BJ (cell line): ENCODE measurements around the gene NUSAP1. TPM values are rescaled to one million over a fixed set of nuclear protein-coding genes. Genes with fewer than 3 reads are reported as not detected.

Source experiments
- CTCF ChIA-PET: fragments of 350-600 bp; formaldehyde crosslinking; extraction: SDS; loops from one replicate; lab custom pipeline; 2021; ENCODE audit warnings: antibody characterized with exemption, inconsistent platforms; lab: Yijun Ruan, JAX
- POLR2A ChIA-PET: fragments of 300-600 bp; sonication (Branson Sonifier 250); formaldehyde crosslinking; extraction: SDS; loops from one replicate; lab custom pipeline; 2021; ENCODE audit warnings: antibody characterized with exemption; lab: Charles Lee
- DNase-seq: peaks from one replicate; pipeline ENCODE4 v3.0.0-alpha.2; 2011; ENCODE audit warnings: low read depth
- H3K27me3 ChIP-seq: 2 replicates; pipeline ENCODE4 v1.6.0; 2011; ENCODE audit warnings: low read length; ENCODE audit not compliant: control insufficient read depth, insufficient read depth
- H3K36me3 ChIP-seq: 2 replicates; pipeline ENCODE4 v1.5.1; 2011; ENCODE audit warnings: low read length; ENCODE audit not compliant: control insufficient read depth, insufficient read depth
- H3K4me3 ChIP-seq: 2 replicates; pipeline ENCODE4 v1.5.1; 2011; ENCODE audit warnings: low read depth, mild to moderate bottlenecking, control low read depth, low read length
- CTCF ChIP-seq: IDR thresholded peaks from 2 replicates; pipeline ENCODE4 v1.5.1; 2011; ENCODE audit warnings: low read depth, mild to moderate bottlenecking, control low read depth, inconsistent platforms, low read length, moderate library complexity; ENCODE audit not compliant: insufficient read depth
- polyA plus RNA-seq: library from polyadenylated mRNA; depleted of rRNA; stranded (reverse); fragments of >200 nt; gene quantifications from 2 replicates; pipeline ENCODE4 v1.2.3, GENCODE V29; 2011; rRNA removed

Gene NUSAP1
- polyA plus RNA-seq, 1 experiment = 102 TPM

DNA sequence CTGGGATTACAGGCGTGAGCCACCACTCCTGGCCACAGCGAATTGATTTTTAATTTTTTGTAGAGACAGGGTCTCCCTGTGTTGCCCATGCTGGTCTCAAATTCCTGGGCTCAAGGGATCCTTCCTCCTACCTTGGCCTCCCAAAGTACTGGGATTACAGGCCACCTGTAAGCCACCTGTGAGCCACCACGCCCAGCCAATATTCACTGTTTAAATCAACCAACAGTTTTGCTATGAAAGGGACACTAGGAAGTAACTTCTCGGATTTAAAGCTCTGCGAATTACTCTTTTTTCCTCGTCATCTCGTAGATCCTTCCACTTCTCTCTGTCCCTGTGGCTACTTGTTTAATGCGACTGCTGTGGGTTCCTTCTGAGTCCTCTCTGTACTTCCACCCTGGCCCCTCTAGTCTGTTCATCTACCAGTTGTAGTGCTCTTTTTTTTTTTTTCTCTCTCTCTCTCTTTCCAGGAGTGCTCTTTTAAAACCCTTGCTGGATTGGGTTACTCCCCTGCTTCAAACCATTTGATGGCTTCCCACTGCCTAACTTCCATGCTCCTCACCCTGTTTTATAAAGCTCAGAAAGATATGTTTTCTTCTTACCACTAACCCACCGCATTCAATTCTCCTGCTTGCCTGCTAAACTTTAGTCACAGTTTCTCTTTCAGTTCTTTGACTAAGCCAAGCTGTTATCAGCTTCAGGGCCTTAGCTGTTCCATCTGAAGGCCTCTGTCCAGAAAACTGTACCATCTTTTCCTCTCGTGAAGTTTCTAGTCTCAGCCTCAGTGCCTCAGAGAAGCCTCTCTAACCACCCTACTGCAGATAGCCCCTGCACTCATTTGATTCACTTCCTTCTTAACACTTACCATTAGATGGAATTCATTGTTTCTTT, 96.6 kb downstream of the NUSAP1 start:
- DNase-seq = no peak
- ChIA-PET POLR2A (no interaction called here), CTCF (interaction anchor here (1.1 kb wide), 1 partner anchor 9 kb away, joined by 3 read pairs; no protein-coding TSS in a partner anchor)
- Histone ChIP-seq H3K27me3 (no peaks in the 10 kb centered on the region), H3K36me3 (no peaks in the 10 kb centered on the region), H3K4me3 (no peak overlapping the region)
- no peak for TF ChIP-seq CTCF

Other genes starting within 250 kb of the NUSAP1 start
- 4.3 and 5.2 TPM in 2 replicates for gene INO80, start 216.6 kb upstream of the NUSAP1 start, polyA plus RNA-seq
- gene EXD1, start 102.1 kb upstream of the NUSAP1 start, polyA plus RNA-seq = not detected in 2 replicates
- gene CHP1, start 101.6 kb upstream of the NUSAP1 start, polyA plus RNA-seq = 59.9 and 67.2 TPM in 2 replicates
- 4.0 and 5.6 TPM in 2 replicates for gene OIP5, start 290 bp upstream of the NUSAP1 start, polyA plus RNA-seq
- gene NDUFAF1, start 69.6 kb downstream of the NUSAP1 start, polyA plus RNA-seq = 8.9 and 17.2 TPM in 2 replicates
- 22.6 and 27.2 TPM in 2 replicates for gene RTF1, start 84.2 kb downstream of the NUSAP1 start, polyA plus RNA-seq
- gene ITPKA, start 161.0 kb downstream of the NUSAP1 start, polyA plus RNA-seq = 0.44 and 0.59 TPM in 2 replicates
- gene LTK, start 180.9 kb downstream of the NUSAP1 start, polyA plus RNA-seq = 0.09 and 0.11 TPM in 2 replicates
- 6.4 and 14.2 TPM in 2 replicates for gene RPAP1, start 211.4 kb downstream of the NUSAP1 start, polyA plus RNA-seq
- gene TYRO3, start 226.3 kb downstream of the NUSAP1 start, polyA plus RNA-seq = 13.5 and 18.8 TPM in 2 replicates